ENCODE measurements around the gene KCNJ8.
"Not testable (repeated sequence)": the region's sequence is repeated elsewhere in the genome, so short reads cannot be mapped to it uniquely, and the experiment has no call there.

The KCNJ8 gene

DNA sequence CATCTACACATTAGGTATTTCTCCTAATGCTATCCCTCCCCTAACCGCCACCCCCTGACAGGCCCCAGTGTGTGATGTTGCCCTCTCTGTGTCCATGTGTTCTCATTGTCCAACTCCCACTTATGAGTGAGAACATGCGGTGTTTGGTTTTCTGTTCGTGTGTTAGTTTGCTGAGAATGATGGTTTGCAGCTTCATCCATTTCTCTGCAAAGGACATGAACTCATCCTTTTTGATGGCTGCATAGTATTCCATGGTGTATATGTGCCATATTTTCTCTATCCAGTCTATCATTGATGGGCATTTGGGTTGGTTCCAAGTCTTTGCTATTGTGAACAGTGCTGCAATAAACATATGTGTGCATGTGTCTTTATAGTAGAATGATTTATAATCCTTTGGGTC lies 8.2 kb upstream of the KCNJ8 start:
- DNase-seq = not testable (repeated sequence)

DNA sequence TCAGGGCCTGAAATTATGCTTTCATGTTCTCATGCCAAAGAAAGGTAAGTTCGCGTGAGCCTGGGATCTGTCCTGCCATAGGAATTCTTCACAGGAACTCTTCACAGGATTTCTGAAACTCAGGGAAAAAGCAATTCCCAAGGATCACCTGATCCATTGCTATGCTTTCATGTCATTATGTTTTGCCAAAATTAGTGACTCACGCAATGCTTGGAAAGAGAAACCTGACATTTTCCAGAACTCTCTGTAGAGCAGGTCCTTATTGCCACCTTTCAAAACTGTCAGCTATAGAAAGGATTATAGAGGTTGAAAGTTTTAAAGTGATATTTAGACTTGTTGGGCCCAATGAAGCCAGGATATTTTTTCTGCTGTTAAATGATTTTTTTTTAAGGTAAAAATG lies 6.3 kb upstream of the KCNJ8 start:
- no peak for DNase-seq

GRCh38 chr12:21776175-21776574 lies 1.7 kb upstream of the KCNJ8 start:
- no peak for DNase-seq

GRCh38 chr12:21775133-21775820 lies 771 bp upstream of the KCNJ8 start:
- DNase-seq = no peak

GRCh38 chr12:21773806-21774205 lies 700 bp downstream of the KCNJ8 start:
- DNase-seq = no peak

DNA sequence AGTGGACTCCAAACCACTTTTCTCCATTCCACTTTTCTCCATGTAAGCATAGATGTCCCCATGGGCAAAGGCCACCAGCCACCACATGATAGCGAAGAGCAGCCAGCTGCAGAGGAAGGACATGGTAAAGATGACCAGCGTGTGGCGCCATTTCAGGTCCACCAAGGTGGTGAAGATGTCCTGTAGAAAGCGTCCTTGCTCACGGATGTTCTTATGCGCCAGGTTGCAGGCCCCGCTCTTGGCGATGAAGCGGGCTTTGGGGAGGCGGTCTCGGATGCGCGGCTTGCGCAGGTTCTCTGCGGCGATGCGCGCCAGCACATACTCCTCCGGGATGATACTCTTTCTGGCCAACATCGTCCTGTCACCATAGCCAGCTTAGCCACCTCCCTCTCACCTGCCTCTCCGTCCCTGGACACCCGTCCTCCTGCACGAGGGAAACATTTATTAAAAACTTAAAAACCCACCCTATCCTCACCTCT lies 1.2 kb downstream of the KCNJ8 start:
- no peak for DNase-seq

DNA sequence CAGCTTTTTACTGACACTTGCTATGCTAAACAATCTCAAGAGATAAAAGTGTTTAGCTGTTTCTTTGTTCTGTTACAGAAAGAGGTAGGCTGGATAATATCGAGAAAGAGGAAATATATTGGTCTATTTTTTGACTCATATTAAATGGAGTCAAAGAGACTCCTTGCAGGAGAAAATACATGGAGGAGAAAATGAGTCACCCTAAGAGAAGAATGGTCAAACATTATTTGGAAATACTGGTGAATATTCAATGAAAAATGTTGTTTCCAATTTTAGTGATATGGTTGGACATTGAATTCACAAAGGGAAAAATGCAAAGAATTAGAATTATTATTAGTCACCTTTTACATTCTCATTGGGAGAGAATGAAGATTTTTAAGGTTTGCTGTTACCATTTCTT lies 3.2 kb downstream of the KCNJ8 start:
- no peak for DNase-seq

DNA sequence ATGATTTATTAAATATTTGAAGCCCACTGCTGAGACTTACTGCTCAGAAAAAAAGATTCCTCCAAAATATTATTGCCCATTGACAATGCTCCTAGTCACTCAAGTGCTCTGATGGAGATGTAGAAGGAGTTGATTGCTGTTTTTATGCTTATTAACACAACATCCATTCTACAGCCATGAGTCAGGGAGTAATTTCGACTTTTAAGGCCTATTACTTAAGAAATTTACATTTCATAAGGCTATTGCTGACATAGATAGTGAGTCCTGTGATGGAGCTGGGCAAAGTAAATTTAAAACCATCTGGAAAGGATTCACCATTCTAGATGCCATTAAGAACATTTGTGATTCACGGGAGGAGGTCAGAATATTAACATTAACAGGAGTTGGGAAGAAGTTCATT lies 5.2 kb downstream of the KCNJ8 start:
- DNase-seq = no peak

- no peak for DNase-seq
These were observed 8.1 kb downstream of the KCNJ8 start for GRCh38 chr12:21766403-21766802.

DNA sequence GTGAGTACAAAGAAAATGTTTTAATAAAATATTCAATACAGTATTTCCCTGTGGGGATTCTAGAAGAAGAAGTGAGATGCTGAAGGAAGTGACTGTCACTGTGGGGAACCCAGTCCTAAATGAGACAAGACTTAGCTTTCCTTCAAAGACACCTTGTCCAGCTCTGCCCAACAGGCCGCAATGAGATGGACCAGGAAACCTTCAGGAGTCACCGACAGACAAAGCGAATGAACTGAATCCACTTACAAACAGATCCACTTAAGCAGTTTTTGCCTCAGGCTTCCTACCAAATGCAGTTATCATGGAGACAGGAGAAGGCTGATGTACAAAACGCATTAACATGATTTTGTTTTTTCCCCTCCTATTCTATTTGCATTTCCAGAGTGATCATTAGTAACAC lies 9.6 kb downstream of the KCNJ8 start:
- no peak for DNase-seq

GRCh38 chr12:21764065-21764464 lies 10.4 kb downstream of the KCNJ8 start:
- no peak for DNase-seq

DNA sequence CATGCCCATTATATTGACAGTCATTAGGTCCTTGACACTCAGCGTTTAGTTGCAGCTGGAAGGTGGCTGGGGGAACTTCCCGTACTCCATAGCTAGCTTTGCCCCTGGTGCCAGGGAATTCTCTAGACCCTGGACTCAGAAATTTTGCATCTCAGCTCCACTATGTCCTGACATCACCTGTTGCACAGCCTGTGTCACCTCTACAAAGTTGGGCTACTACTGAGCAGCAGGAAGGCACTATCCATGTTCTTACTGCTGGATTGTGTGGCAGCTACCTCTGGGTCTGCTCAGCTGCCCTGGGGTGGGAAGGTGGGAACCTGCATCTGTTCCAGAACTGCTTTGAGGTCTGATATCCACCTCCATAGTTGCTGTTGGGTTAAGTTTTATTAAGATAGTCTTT lies 11.0 kb downstream of the KCNJ8 start:
- DNase-seq = no peak

- no peak for DNase-seq
These were observed 14.8 kb downstream of the KCNJ8 start for GRCh38 chr12:21759737-21760136.

- no peak for DNase-seq
These were observed 16.8 kb downstream of the KCNJ8 start for GRCh38 chr12:21757735-21758134.

- no peak for DNase-seq
These were observed 17.8 kb downstream of the KCNJ8 start for GRCh38 chr12:21756699-21757098.

- no peak for DNase-seq
These were observed 23.0 kb downstream of the KCNJ8 start for GRCh38 chr12:21751517-21751916.

- DNase-seq = no peak
These were observed 29.2 kb downstream of the KCNJ8 start for GRCh38 chr12:21745258-21745657.

GRCh38 chr12:21731144-21731543 lies 43.4 kb downstream of the KCNJ8 start:
- no peak for DNase-seq

DNA sequence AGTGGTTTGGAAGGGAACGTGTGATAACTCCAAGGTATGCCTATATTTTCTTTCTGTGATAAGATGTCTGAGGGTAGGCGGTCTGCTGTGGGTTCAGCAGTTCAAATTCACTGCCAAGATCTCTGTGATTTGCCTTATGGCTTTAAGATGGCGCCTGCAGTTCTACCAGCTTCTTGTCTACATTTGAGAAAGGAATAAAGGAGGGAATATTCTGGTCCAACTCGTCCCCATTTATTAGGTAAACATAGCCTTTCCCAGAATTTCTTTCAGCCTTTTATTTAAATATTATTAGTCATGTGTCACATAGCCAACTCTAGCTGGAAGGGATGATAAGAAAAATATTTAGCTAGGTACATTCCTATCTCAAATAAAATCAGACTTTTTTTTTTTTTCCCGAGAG lies 48.8 kb downstream of the KCNJ8 start:
- DNase-seq = no peak

GRCh38 chr12:21718944-21719650 lies 55.4 kb downstream of the KCNJ8 start:
- DNase-seq = no peak

GRCh38 chr12:21718403-21718802 lies 56.1 kb downstream of the KCNJ8 start:
- no peak for DNase-seq

DNA sequence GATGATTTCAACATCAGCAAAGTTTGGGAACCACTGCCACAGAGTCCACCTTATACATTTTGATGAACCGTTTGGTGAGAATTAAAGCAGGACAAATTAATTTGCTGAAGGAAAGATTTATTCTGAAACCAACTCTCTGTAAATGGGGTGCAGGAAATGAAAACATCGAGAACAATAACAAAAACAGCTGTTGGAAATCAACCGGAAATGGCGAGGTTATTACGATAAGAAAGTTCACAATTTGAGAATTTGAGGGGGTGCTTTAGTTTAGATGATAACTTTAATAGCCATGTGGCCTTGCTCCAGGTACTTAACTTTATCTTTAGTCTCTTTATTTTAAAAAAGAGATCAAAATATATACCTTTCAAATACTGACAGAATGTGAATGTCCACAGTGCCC lies 56.7 kb downstream of the KCNJ8 start:
- no peak for DNase-seq

DNA sequence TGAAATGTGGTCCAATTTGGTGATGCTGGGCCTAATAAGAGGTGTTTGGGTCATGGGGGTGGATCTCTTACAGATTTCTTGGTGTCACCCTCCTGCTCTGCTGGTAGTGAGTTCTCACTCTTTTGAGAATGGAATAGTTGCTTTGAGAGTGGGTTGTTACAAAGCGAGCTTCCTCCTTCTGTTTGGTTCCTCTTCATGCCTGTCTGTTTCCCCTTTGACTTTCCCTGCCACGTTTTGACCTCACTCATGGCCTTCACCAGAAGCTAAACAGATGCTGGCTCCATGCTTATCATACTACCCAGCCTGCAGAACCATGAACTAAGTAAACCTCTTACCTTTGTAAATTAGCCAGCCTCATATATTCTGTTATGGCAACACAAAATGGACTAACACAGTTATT lies 59.1 kb downstream of the KCNJ8 start:
- no peak for DNase-seq
